Hepatocyte (in vitro differentiated cells): Measurements from ENCODE around the gene ZNF574.

Experiments used
- EZH2 ChIP-seq: fragments of 200-600 bp; sonication (generic); IDR thresholded peaks from 2 replicates; pipeline ENCODE4 v1.6.1; 2016; ENCODE audit warnings: antibody characterized with exemption, mild to moderate bottlenecking, borderline replicate concordance
- EZH2phosphoT487 ChIP-seq: fragments of 200-600 bp; sonication (generic); IDR thresholded peaks from one replicate; pipeline ENCODE4 v1.6.1; 2018; ENCODE audit warnings: antibody characterized with exemption, mild to moderate bottlenecking, low read depth, moderate library complexity; ENCODE audit not compliant: unreplicated experiment, severe bottlenecking
- TF ChIP-seq, protein P1 (sequence below): fragments of 200-600 bp; sonication (generic); IDR thresholded peaks from 2 replicates; pipeline ENCODE4 v1.5.1; 2016; ENCODE audit warnings: antibody characterized with exemption, mild to moderate bottlenecking; ENCODE audit not compliant: poor library complexity

GRCh38 chr19:42080764-42081375 is 4.9 kb downstream of the ZNF574 start:
- TF ChIP-seq, protein P1, sequence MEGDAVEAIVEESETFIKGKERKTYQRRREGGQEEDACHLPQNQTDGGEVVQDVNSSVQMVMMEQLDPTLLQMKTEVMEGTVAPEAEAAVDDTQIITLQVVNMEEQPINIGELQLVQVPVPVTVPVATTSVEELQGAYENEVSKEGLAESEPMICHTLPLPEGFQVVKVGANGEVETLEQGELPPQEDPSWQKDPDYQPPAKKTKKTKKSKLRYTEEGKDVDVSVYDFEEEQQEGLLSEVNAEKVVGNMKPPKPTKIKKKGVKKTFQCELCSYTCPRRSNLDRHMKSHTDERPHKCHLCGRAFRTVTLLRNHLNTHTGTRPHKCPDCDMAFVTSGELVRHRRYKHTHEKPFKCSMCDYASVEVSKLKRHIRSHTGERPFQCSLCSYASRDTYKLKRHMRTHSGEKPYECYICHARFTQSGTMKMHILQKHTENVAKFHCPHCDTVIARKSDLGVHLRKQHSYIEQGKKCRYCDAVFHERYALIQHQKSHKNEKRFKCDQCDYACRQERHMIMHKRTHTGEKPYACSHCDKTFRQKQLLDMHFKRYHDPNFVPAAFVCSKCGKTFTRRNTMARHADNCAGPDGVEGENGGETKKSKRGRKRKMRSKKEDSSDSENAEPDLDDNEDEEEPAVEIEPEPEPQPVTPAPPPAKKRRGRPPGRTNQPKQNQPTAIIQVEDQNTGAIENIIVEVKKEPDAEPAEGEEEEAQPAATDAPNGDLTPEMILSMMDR = no peak
- no peak for TF ChIP-seq EZH2
- no peak for TF ChIP-seq EZH2phosphoT487
